Endothelial cell of umbilical vein (primary cell): ENCODE results near the gene PPM1D. TPM values are rescaled to one million over a fixed set of nuclear protein-coding genes. Genes with fewer than 3 reads are reported as not detected.

Source experiments
- BruUV-seq: library from RNA; stranded (reverse); fragments of 400-500 nt; replicated peaks from 2 replicates; lab custom pipeline; 2021; lab: Mats Ljungman, UMichigan
- CTCF ChIA-PET: fragments of 300-600, 350-600 bp; sonication (Branson Sonifier 250); formaldehyde crosslinking; loops from one replicate; lab custom pipeline; 2021; ENCODE audit warnings: antibody characterized with exemption, inconsistent platforms; lab: Charles Lee
- POLR2A ChIA-PET: fragments of 300-600, 350-600 bp; sonication (Branson Sonifier 250); formaldehyde crosslinking; loops from one replicate; lab custom pipeline; 2021; ENCODE audit warnings: antibody characterized with exemption, inconsistent platforms; lab: Charles Lee
- DNase-seq: peaks from one replicate; pipeline ENCODE4 v3.0.0-alpha.2; 2011; ENCODE audit warnings: low read depth, low spot score
- FAIRE-seq: peaks from 2 replicates; lab custom pipeline; 2011; peaks lifted over from hg19 to GRCh38; lab: Jason Lieb, UNC
- H2AFZ ChIP-seq: 2 replicates; pipeline ENCODE4 v1.6.0; 2012; ENCODE audit warnings: low read depth, low read length, control low read depth, inconsistent platforms
- H3K27ac ChIP-seq: 2 replicates; pipeline ENCODE4 v1.5.1; 2011; ENCODE audit warnings: low read depth, mild to moderate bottlenecking, control low read depth, low read length, moderate library complexity; ENCODE audit not compliant: insufficient read depth
- H3K27me3 ChIP-seq, 2 experiments: 2 replicates each; pipeline versions ENCODE4 v1.6.0 to v1.6.1; 2011; ENCODE audit warnings: low read length in 2 of 2, mixed read lengths in 1 of 2; ENCODE audit not compliant: control insufficient read depth in 2 of 2, insufficient read depth in 2 of 2
- H3K36me3 ChIP-seq, 2 experiments: 2 replicates in 1 of 2; 3 replicates in 1 of 2; pipeline ENCODE4 v1.5.1; 2011; ENCODE audit warnings: low read length in 2 of 2, mild to moderate bottlenecking in 1 of 2, moderate library complexity in 1 of 2; ENCODE audit not compliant: control insufficient read depth in 2 of 2, insufficient read depth in 2 of 2; ENCODE audit errors: extremely low read depth in 1 of 2
- H3K4me1 ChIP-seq: 3 replicates; pipeline ENCODE4 v1.5.1; 2011; ENCODE audit warnings: mild to moderate bottlenecking, low read length; ENCODE audit not compliant: control insufficient read depth, insufficient read depth; ENCODE audit errors: extremely low read depth
- H3K4me2 ChIP-seq: 2 replicates; pipeline ENCODE4 v1.6.1; 2011; ENCODE audit warnings: low read length, control low read depth, mixed read lengths; ENCODE audit not compliant: insufficient read depth
- H3K4me3 ChIP-seq, 3 experiments: fragments of 200-600 bp in 1 of 3; sonication (generic), shearing (Covaris generic) in 1 of 3; replicated peaks in 1 of 3; 2 replicates each; pipeline ENCODE4 v1.5.1; 2011 to 2016; ENCODE audit warnings: control low read depth in 3 of 3, low read length in 3 of 3, mild to moderate bottlenecking in 2 of 3, inconsistent platforms in 1 of 3, low read depth in 1 of 3, moderate library complexity in 1 of 3; ENCODE audit not compliant: insufficient read depth in 1 of 3
- H3K79me2 ChIP-seq: 2 replicates; pipeline ENCODE4 v1.6.0; 2012; ENCODE audit warnings: low read length, inconsistent platforms; ENCODE audit not compliant: control insufficient read depth, insufficient read depth
- H3K9ac ChIP-seq: replicated peaks from 2 replicates; pipeline ENCODE3; 2011; ENCODE audit warnings: low read length, control low read depth; ENCODE audit not compliant: insufficient read depth; ENCODE audit errors: extremely low read depth
- H3K9me1 ChIP-seq: replicated peaks from 3 replicates; pipeline ENCODE4 v1.6.0; 2011; ENCODE audit warnings: mild to moderate bottlenecking, low read length; ENCODE audit not compliant: control insufficient read depth, insufficient read depth; ENCODE audit errors: extremely low read depth
- H3K9me3 ChIP-seq: replicated peaks from 2 replicates; pipeline ENCODE4 v1.5.1; 2012; ENCODE audit warnings: low read length, inconsistent platforms; ENCODE audit not compliant: control insufficient read depth, insufficient read depth
- H4K20me1 ChIP-seq: replicated peaks from 2 replicates; pipeline ENCODE3; 2011; ENCODE audit warnings: mild to moderate bottlenecking, low read length; ENCODE audit not compliant: control insufficient read depth, insufficient read depth; ENCODE audit errors: extremely low read depth
- CTCF ChIP-seq, 2 donors: IDR thresholded peaks; 1 replicate in 1 of 2; 2 replicates in 1 of 2; pipeline ENCODE4 v1.5.1; 2011; ENCODE audit warnings: low read length in 2 of 2, mild to moderate bottlenecking in 2 of 2, moderate library complexity in 2 of 2, control low read depth in 1 of 2, inconsistent platforms in 1 of 2, low read depth in 1 of 2; ENCODE audit not compliant: insufficient read depth in 1 of 2; ENCODE audit errors: extremely low read depth in 1 of 2
- EZH2 ChIP-seq: IDR thresholded peaks from 2 replicates; pipeline ENCODE4 v1.6.1; 2012; ENCODE audit warnings: borderline replicate concordance, low read depth, mild to moderate bottlenecking, moderate library complexity, low read length, inconsistent platforms; ENCODE audit not compliant: severe bottlenecking
- FOS ChIP-seq: IDR thresholded peaks from 2 replicates; pipeline ENCODE4 v1.6.1; 2011; ENCODE audit warnings: mild to moderate bottlenecking, low read length, moderate library complexity, borderline replicate concordance; ENCODE audit not compliant: insufficient read depth
- GATA2 ChIP-seq: IDR thresholded peaks from 2 replicates; pipeline ENCODE4 v1.7.0; 2011; ENCODE audit warnings: low read depth, mild to moderate bottlenecking, moderate library complexity, mixed read lengths, low read length; ENCODE audit not compliant: insufficient read length, insufficient read depth
- JUN ChIP-seq: IDR thresholded peaks from 2 replicates; pipeline ENCODE4 v1.6.1; 2011; ENCODE audit warnings: borderline replicate concordance, low read depth; ENCODE audit not compliant: insufficient read length, insufficient read depth
- MAX ChIP-seq: IDR thresholded peaks from 2 replicates; pipeline ENCODE4 v1.6.1; 2011; ENCODE audit not compliant: insufficient read depth, insufficient read length
- MYC ChIP-seq: IDR thresholded peaks from one replicate; pipeline ENCODE4 v1.6.1; 2011; ENCODE audit warnings: mild to moderate bottlenecking, low read depth, low read length
- POLR2A ChIP-seq: IDR thresholded peaks from 2 replicates; pipeline ENCODE4 v1.6.1; 2012; ENCODE audit warnings: low read depth, mild to moderate bottlenecking, control low read depth, low read length
- POLR2AphosphoS5 ChIP-seq: IDR thresholded peaks from 2 replicates; pipeline ENCODE4 v1.6.1; 2012; ENCODE audit warnings: low read depth, mild to moderate bottlenecking, control low read depth, low read length, moderate library complexity; ENCODE audit not compliant: insufficient read depth
- dilution Hi-C: fragments of 300-500 bp; cut with MboI; formaldehyde crosslinking; loops from one replicate; pipeline ENCODE4 v1.15.0; 2019; ENCODE audit warnings: low sequenced_read_pairs; ENCODE audit not compliant: extremely low pct_ligation_motif_present
- intact Hi-C: fragments of 100-400 bp; cut with micrococcal nuclease; formaldehyde crosslinking; loops from one replicate; pipeline ENCODE4 v1.10.0; 2022
- polyA plus RNA-seq, 4 experiments: library from polyadenylated mRNA; depleted of rRNA in 3 of 4; stranded (reverse) in 3 of 4; unstranded in 1 of 4; fragments of >200 nt; gene quantifications; 2 replicates each; pipeline versions ENCODE4 v1.2.1 to v1.2.3, GENCODE V29; 2011 to 2012; ENCODE audit warnings: missing spikeins in 1 of 4
- total RNA-seq: library from RNA; stranded (reverse); gene quantifications from 2 replicates; pipeline ENCODE4 v1.2.3, GENCODE V29; 2021

Gene PPM1D
- total and polyA plus RNA-seq, 2 donors (not counting 3 experiments of a cell fraction or from before 2014, with no cell fraction given): 7.9 to 19.0 TPM

GRCh38 chr17:60559659-60559994 lies 40.4 kb upstream of the PPM1D start:
- Histone ChIP-seq H3K79me2 (no peaks in the 10 kb centered on the region), H4K20me1 (no peaks in the 10 kb centered on the region), H3K4me3 (no peak overlapping the region), H3K27me3 (no peaks in the 10 kb centered on the region), H2AFZ (no peak overlapping the region), H3K27ac (no peak overlapping the region), H3K9me1 (no peaks in the 10 kb centered on the region), H3K9me3 (no peaks in the 10 kb centered on the region), H3K36me3 (no peaks in the 10 kb centered on the region), H3K4me1 (no peaks in the 10 kb centered on the region), H3K4me2 (no peak overlapping the region), H3K9ac (no peak overlapping the region)
- POLR2A ChIA-PET: no interaction called here
- DNase-seq (no peak), FAIRE-seq (no peak)
- intact Hi-C loops (no loop called here), dilution Hi-C loops (no loop called here)
- TF ChIP-seq MAX (no peak), POLR2AphosphoS5 (no peak), FOS (no peak), JUN (no peak), CTCF (IDR thresholded peaks at IDR 0.05; ENCODE audit: extremely low read depth in 1 of 2, insufficient read depth in 1 of 2, low read depth in 1 of 2, low read length in 2 of 2) (no peak), EZH2 (no peak), MYC (no peak), POLR2A (no peak), GATA2 (no peak)
- BruUV-seq: no TSS peak
- CTCF ChIA-PET: interaction anchor here (1.3 to 3.9 kb wide), 2 partner anchors 10 to 12 kb away, joined by 3 to 22 read pairs; no protein-coding TSS in a partner anchor
